HCT116 (cell line): ENCODE measurements around the gene OPN3. TPM values are rescaled to one million over a fixed set of nuclear protein-coding genes. Genes with fewer than 3 reads are reported as not detected.

Experiments
- POLR2A ChIP-seq: IDR thresholded peaks from 2 replicates; pipeline ENCODE4 v1.7.0; 2011; ENCODE audit warnings: borderline replicate concordance; ENCODE audit not compliant: insufficient read depth, insufficient read length; ENCODE audit errors: extremely low read depth
- SP1 ChIP-seq: IDR thresholded peaks from 2 replicates; pipeline ENCODE4 v1.6.1; 2012; ENCODE audit warnings: low read depth
- SRF ChIP-seq: IDR thresholded peaks from 2 replicates; pipeline ENCODE4 v1.6.1; 2012; ENCODE audit warnings: low read depth
- total RNA-seq: library from RNA; stranded (reverse); gene quantifications from one replicate; pipeline ENCODE4 v1.2.1, GENCODE V29; 2021; ENCODE audit not compliant: unreplicated experiment
- TF ChIP-seq, protein P1 (sequence below): IDR thresholded peaks from 2 replicates; pipeline ENCODE4 v1.6.1; 2011; ENCODE audit warnings: mild to moderate bottlenecking, low read length, moderate library complexity; ENCODE audit not compliant: insufficient replicate concordance; ENCODE audit errors: extremely low read depth
- TF ChIP-seq, protein P2 (sequence below): IDR thresholded peaks from 2 replicates; pipeline ENCODE4 v1.6.1; 2012; ENCODE audit warnings: low read depth

OPN3 gene
- total RNA-seq, 1 experiment from 2014 or later, result 6.1 TPM

DNA sequence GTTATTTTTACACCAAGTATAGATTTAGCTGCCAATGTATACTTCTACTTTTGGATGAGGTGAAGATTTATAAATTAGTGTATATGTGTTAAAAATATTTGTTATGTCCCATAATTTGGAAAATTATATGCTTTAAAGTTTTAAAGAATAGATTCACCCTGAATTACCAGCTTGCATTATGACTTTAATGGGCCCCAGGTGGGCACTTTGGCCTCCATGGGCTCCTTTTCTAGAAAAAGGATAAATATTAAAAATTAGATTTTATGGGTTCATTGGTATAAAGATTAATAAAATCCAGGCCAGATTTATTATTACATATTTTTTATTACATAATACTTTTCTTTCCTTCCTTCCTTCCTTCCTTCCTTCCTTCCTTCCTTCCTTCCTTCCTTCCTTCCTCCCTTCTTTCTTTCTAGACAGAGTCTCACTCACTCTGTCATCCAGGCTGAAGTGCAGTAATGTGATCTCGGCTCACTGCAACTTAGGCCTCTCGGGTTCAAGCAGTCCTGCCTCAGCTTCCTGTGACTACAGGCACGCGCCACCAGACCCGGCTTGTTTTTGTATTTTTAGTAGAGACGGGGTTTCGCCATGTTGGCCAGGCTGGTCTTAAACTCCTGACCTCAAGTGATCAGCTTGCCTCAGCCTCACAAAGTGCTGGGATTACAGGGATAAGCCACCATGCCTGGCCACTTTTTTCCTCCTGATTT lies 86.1 kb downstream of the OPN3 start (continued):
- TF ChIP-seq, protein P1, sequence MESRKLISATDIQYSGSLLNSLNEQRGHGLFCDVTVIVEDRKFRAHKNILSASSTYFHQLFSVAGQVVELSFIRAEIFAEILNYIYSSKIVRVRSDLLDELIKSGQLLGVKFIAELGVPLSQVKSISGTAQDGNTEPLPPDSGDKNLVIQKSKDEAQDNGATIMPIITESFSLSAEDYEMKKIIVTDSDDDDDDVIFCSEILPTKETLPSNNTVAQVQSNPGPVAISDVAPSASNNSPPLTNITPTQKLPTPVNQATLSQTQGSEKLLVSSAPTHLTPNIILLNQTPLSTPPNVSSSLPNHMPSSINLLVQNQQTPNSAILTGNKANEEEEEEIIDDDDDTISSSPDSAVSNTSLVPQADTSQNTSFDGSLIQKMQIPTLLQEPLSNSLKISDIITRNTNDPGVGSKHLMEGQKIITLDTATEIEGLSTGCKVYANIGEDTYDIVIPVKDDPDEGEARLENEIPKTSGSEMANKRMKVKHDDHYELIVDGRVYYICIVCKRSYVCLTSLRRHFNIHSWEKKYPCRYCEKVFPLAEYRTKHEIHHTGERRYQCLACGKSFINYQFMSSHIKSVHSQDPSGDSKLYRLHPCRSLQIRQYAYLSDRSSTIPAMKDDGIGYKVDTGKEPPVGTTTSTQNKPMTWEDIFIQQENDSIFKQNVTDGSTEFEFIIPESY, result no peak
- TF ChIP-seq SRF (no peak), SP1 (no peak), POLR2A (no peak)
- TF ChIP-seq, protein P2, sequence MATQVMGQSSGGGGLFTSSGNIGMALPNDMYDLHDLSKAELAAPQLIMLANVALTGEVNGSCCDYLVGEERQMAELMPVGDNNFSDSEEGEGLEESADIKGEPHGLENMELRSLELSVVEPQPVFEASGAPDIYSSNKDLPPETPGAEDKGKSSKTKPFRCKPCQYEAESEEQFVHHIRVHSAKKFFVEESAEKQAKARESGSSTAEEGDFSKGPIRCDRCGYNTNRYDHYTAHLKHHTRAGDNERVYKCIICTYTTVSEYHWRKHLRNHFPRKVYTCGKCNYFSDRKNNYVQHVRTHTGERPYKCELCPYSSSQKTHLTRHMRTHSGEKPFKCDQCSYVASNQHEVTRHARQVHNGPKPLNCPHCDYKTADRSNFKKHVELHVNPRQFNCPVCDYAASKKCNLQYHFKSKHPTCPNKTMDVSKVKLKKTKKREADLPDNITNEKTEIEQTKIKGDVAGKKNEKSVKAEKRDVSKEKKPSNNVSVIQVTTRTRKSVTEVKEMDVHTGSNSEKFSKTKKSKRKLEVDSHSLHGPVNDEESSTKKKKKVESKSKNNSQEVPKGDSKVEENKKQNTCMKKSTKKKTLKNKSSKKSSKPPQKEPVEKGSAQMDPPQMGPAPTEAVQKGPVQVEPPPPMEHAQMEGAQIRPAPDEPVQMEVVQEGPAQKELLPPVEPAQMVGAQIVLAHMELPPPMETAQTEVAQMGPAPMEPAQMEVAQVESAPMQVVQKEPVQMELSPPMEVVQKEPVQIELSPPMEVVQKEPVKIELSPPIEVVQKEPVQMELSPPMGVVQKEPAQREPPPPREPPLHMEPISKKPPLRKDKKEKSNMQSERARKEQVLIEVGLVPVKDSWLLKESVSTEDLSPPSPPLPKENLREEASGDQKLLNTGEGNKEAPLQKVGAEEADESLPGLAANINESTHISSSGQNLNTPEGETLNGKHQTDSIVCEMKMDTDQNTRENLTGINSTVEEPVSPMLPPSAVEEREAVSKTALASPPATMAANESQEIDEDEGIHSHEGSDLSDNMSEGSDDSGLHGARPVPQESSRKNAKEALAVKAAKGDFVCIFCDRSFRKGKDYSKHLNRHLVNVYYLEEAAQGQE, result no peak
